Ascending aorta (tissue), 2 donors: ENCODE data around the gene XIST. TPM values are rescaled to one million over a fixed set of nuclear protein-coding genes. Genes with fewer than 3 reads are reported as not detected.
A peak's percentile ranks its signal among the peaks of the same experiment; 100 is the strongest.

Source experiments
- DNase-seq, 2 donors: peaks; one replicate each; pipeline ENCODE4 v3.0.0-alpha.2; 2019; ENCODE audit warnings: low spot score in 2 of 2
- H3K27ac ChIP-seq, 2 donors: fragments of 200-600 bp; sonication (generic); one replicate each; pipeline ENCODE4 v1.5.1; 2016 to 2017; ENCODE audit warnings: mild to moderate bottlenecking in 1 of 2
- H3K27me3 ChIP-seq: fragments of 200-600 bp; sonication (generic); one replicate; pipeline ENCODE4 v1.5.1; 2017
- H3K36me3 ChIP-seq, 2 donors: fragments of 200-600 bp; sonication (generic); one replicate each; pipeline ENCODE4 v1.5.1; 2016
- H3K4me1 ChIP-seq, 2 donors: fragments of 200-600 bp; sonication (generic); one replicate each; pipeline ENCODE4 v1.5.1; 2016 to 2017; ENCODE audit warnings: mild to moderate bottlenecking in 1 of 2
- H3K4me3 ChIP-seq, 2 donors: fragments of 200-600 bp; sonication (generic); one replicate each; pipeline ENCODE4 v1.5.1; 2016 to 2017; ENCODE audit warnings: mild to moderate bottlenecking in 1 of 2
- H3K9me3 ChIP-seq, 2 donors: fragments of 200-600 bp; sonication (generic); one replicate each; pipeline ENCODE4 v1.5.1; 2016
- intact Hi-C: fragments of 100-400 bp; cut with DNase I; formaldehyde crosslinking; loops from one replicate; pipeline ENCODE4 v1.15.1; 2023
- total RNA-seq: library from RNA; depleted of rRNA; stranded (reverse); fragments of >200 nt; gene quantifications from one replicate; pipeline ENCODE4 v1.1.0, GENCODE V29; 2016
- TF ChIP-seq, protein P1 (sequence below), 3 experiments: fragments of 200-600 bp in 2 of 3; fragments of 450-650 bp in 1 of 3; sonication (generic) in 2 of 3; IDR thresholded peaks; one replicate each; pipeline ENCODE4 v1.5.1; 2016 to 2019; ENCODE audit warnings: antibody characterized with exemption in 3 of 3, mild to moderate bottlenecking in 1 of 3, moderate library complexity in 1 of 3

The XIST gene
- total RNA-seq, 1 donor from 2014 or later = 271 TPM

DNA sequence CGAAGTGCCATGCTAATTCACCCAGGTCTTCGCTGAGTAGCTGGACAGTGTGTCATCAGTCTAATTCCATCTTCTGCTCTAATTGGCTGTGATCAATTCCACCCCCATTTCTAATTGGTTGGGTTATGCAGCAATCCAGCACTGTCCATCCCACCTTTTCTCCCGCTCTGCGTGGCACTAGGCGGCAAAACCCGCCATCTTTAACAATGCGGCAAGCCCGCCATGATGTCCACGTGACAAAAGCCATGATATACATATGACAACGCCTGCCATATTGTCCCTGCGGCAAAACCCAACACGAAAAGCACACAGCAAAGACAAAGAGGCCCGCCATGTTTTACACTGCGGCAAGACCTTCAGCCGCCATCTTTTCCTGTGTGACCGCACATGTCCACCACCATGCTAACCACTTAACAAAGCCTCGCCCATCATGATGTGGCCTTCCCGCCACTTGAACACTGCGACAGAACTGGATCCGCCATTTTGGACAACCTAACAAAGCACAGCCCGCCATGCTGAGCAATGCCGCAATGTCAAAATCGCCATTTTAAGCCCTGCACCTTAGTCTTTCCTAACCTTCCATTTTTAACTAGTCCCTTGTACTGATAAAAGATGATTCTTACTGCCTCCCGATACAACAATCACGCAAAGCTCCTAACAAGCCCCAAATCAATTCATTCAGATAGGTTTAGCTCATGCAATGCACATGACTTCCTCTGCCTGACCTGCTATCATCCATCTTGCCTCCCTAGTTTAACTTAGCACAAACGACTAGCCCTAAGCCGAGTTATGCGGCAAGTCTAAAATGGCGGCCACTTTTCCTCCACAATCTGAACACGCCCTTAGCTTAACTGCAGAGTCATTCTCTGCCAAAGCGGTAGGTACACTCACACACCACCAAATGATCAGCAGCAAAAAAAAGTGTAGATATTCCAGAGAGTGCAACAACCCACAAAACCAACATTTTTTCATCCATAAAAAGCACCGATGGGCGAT lies 1.2 kb downstream of the XIST start:
- H3K27ac ChIP-seq = peak overlapping the region; percentile 75 to 84
- H3K36me3 ChIP-seq = no peaks in the 10 kb centered on the region
- intact Hi-C loops = loop anchor here (5.0 kb wide), 1 partner anchor 91 kb away; no protein-coding TSS in a partner anchor

DNA sequence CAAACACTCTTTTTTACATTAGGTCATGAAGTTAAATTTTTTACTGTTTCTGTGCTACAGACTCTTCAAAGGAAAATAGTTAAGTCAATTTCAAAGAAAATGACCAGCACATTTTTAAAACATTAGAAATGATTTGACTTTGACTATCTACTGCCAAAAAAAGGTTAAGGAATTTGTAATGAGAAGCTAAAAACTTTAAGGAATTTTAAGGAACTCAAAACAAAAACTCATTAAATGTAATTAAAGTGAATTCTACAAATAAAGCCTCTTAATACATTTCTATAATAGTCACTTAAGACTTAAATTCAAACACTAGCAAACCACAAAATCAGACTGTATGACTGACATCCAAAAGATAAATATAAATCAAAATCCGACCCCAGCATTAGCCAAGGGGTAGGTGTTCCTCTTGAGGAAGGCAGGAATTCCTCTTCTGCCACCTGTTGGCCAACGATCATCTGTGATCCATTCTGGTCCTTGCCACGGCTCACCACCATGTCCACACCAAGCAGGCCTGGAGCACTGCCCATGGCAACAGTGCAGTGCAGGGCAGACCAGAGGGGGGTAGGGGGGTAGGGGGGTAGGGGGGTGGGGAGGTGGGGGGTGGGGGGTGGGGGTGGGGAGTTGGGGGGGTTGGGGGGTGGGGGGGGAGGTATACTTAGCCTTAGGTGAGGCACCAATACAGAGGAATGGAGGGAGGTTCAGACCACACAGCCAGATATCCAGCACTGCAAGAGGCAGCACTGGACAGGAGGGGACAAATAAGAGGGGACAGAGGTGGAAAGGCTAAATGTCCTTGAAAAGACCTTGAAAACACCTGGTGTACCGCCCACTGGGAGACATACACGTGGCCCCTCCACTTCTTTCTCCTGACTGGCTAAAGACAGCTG lies 2.1 kb downstream of the XIST start:
- Histone ChIP-seq H3K27ac (peak overlapping the region in 1 of 2 donors; percentile 64), H3K4me1 (no peaks in the 10 kb centered on the region), H3K27me3 (no peaks in the 10 kb centered on the region), H3K9me3 (no peaks in the 10 kb centered on the region), H3K4me3 (peak overlapping the region in 1 of 2 donors; percentile 57), H3K36me3 (no peaks in the 10 kb centered on the region)
- intact Hi-C loops = loop anchor here (5.0 kb wide), 1 partner anchor 92 kb away; no protein-coding TSS in a partner anchor
- no peak for DNase-seq
- TF ChIP-seq, protein P1, sequence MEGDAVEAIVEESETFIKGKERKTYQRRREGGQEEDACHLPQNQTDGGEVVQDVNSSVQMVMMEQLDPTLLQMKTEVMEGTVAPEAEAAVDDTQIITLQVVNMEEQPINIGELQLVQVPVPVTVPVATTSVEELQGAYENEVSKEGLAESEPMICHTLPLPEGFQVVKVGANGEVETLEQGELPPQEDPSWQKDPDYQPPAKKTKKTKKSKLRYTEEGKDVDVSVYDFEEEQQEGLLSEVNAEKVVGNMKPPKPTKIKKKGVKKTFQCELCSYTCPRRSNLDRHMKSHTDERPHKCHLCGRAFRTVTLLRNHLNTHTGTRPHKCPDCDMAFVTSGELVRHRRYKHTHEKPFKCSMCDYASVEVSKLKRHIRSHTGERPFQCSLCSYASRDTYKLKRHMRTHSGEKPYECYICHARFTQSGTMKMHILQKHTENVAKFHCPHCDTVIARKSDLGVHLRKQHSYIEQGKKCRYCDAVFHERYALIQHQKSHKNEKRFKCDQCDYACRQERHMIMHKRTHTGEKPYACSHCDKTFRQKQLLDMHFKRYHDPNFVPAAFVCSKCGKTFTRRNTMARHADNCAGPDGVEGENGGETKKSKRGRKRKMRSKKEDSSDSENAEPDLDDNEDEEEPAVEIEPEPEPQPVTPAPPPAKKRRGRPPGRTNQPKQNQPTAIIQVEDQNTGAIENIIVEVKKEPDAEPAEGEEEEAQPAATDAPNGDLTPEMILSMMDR (IDR thresholded peaks at IDR 0.05) = no peak

More for the DNA sequence above, 1.2 kb downstream of the XIST start:
- Histone ChIP-seq H3K4me3 (peak overlapping the region; percentile 48 to 64), H3K4me1 (no peaks in the 10 kb centered on the region), H3K27me3 (no peaks in the 10 kb centered on the region), H3K9me3 (no peaks in the 10 kb centered on the region)
- peak; percentile 91 to 96 for DNase-seq
- TF ChIP-seq, protein P1 (IDR thresholded peaks at IDR 0.05) = no peak

DNA sequence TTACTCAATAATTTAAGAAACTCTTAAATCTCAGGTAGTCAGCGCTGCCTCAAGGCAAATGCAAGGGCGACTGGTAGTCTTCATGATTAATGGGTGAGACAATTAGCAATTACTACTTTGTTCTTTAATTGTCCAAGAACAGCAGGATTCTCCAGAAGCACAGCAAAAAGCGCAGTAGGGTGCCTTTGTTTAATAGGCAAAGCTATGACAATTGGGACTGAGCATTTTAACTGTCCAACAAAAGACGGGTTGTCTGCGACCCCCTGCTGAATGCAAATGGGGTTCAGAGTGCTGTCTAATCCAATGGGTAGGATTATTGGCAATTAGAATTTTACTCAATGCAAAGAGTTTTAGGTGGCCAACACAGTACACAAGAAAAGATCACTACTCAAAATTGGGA lies 3.4 kb downstream of the XIST start:
- Histone ChIP-seq H3K4me1 (peaks cover 0 to 4% of the 10 kb centered on the region in 2 donors), H3K9me3 (no peaks in the 10 kb centered on the region), H3K27ac (no peak overlapping the region), H3K27me3 (no peaks in the 10 kb centered on the region), H3K4me3 (peak overlapping the region; percentile 24 to 57), H3K36me3 (no peaks in the 10 kb centered on the region)
- TF ChIP-seq, protein P1 (IDR thresholded peaks at IDR 0.05) = no peak
- intact Hi-C loops = no loop called here
- no peak for DNase-seq

DNA sequence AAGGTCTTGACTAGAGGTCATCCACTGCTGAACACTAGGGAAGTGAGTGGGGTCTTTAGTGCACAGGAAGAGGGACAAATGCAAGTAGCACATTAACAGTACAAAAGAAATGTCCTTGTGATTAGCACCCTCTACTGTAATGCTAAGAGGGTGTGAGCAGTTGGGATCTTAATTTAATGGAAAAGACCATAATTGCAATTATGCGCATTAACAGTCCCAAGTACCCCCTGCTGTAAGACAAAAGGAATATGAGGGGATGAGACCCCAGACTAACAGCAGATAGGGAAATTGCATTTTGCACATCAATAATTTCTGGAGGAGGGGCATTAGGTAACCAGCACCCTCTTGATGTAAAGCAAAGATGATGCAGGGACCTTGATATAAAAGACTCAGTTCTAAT lies 4.5 kb downstream of the XIST start:
- peak overlapping the region in 1 of 2 donors; percentile 57 for H3K4me3 ChIP-seq
- TF ChIP-seq, protein P1 (IDR thresholded peaks at IDR 0.05) = no peak
- peaks cover 0 to under 1% of the 10 kb centered on the region in 2 donors for H3K36me3 ChIP-seq
- H3K9me3 ChIP-seq = no peaks in the 10 kb centered on the region
- intact Hi-C loops = no loop called here
- no peaks in the 10 kb centered on the region for H3K27me3 ChIP-seq
- H3K4me1 ChIP-seq = peaks cover 0 to 4% of the 10 kb centered on the region in 2 donors
- DNase-seq = no peak
- no peak overlapping the region for H3K27ac ChIP-seq

DNA sequence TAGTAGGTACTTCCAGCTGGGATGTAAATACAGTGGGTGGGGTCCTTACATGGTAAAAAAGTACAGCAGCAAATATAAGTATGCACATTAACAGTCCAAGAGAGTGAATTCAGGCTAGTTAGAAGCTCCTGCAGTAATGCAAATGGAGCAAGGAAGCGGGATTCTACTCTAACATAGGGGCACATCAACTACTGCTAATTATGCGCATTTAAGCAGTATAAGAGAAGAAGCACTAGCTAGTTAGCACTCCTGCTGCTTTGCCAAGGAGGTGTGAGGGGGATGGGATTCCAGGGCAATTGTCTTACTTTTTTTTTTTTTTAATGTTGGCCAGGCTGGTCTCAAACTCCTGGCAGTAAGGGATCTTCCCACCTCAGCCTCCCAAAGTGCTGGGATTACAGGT lies 5.4 kb downstream of the XIST start:
- Histone ChIP-seq H3K9me3 (no peaks in the 10 kb centered on the region), H3K27me3 (no peaks in the 10 kb centered on the region), H3K4me3 (peak overlapping the region in 1 of 2 donors; percentile 15), H3K36me3 (peaks cover 0 to 4% of the 10 kb centered on the region in 2 donors), H3K27ac (no peak overlapping the region), H3K4me1 (peaks cover 0 to 8% of the 10 kb centered on the region in 2 donors)
- TF ChIP-seq, protein P1 (IDR thresholded peaks at IDR 0.05) = no peak
- intact Hi-C loops = no loop called here
- no peak for DNase-seq
